AG10803 (cell line): ENCODE results near the gene KDELR1.

Experiments used
- DNase-seq: peaks from one replicate; pipeline ENCODE4 v3.0.0; 2010; ENCODE audit warnings: low read depth
- H3K4me3 ChIP-seq: 2 replicates; pipeline ENCODE4 v1.5.1; 2011; ENCODE audit warnings: mild to moderate bottlenecking, low read length, control low read depth
- TF ChIP-seq, protein P1 (sequence below): conservative IDR thresholded peaks from 2 replicates; pipeline ENCODE4 v1.5.1; 2011; ENCODE audit warnings: mild to moderate bottlenecking, low read length, control low read depth, inconsistent platforms

Gene KDELR1

DNA sequence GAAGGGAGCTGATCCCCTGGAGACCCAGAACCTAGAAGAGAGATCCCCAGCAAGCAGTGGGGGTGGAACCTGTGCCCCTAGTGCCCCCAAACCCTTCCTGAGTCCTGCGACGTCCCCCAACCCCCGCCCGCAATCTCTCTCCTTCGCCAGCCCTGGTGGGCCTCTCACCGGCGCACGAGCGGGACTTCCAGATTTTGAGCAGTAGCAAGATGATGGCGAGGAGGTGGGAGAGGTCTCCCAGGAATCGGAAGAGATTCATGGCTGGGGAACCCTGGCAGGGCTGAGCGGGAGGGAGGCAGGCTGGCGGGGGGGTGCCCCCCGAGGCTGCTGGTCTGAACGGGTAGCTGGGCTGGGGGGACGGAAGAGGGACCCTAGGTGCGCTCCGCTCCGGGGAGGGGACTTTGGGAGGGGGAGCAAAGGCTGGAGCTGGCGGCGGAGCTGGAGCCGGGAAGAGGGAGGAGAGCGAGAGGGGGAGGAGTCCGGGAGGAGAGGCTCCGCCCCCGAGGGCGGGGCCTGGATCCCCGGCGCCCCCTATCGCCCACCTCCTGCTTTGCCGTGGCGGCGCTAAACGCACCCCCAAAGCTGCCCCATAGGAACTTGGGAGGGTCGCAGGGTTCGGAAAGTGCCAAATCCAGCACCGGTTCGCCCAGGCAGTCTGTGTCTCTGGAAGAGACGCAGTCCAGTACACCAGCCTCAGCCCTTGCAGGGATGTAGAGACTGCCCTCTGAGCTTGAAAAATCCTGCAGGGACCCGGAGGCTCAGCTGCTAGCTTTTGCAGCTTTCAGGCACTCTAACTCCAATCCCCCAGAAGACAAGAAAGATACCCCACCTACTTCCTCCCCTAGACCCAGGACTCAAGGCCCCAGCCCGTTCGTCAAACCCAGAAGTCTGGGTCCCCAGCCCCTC is at the start of gene KDELR1:
Gene KDELR1 (minus strand): TSS at position 452 of the 906 bp plus-strand sequence. CDS start 193 bp downstream, at position 259.
- peak; percentile 66 for DNase-seq
- H3K4me3 ChIP-seq, result peak within 1 kb of the TSS; percentile 95
- TF ChIP-seq, protein P1, sequence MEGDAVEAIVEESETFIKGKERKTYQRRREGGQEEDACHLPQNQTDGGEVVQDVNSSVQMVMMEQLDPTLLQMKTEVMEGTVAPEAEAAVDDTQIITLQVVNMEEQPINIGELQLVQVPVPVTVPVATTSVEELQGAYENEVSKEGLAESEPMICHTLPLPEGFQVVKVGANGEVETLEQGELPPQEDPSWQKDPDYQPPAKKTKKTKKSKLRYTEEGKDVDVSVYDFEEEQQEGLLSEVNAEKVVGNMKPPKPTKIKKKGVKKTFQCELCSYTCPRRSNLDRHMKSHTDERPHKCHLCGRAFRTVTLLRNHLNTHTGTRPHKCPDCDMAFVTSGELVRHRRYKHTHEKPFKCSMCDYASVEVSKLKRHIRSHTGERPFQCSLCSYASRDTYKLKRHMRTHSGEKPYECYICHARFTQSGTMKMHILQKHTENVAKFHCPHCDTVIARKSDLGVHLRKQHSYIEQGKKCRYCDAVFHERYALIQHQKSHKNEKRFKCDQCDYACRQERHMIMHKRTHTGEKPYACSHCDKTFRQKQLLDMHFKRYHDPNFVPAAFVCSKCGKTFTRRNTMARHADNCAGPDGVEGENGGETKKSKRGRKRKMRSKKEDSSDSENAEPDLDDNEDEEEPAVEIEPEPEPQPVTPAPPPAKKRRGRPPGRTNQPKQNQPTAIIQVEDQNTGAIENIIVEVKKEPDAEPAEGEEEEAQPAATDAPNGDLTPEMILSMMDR, result peak; percentile 86

DNA sequence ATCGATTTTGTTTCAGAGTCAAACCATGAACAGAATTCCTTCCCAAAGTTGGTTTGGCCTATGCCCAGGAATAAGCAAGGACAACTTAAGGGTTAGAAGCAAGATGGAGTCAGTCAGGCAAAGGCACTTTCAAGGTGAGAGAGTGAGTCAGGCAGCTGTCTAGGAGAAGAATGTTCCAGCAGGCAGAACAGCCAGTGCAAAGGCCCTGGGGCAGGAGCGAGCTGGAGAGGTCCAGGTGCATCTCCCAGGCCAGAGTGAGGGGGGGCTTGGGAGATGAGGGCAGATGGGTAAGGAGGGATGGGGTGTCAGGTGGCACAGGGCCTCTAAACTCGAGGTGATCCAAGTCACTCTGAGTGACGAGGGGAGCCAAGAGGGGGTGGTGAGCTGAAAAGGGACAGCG is 45.2 kb upstream of the KDELR1 start:
- H3K4me3 ChIP-seq, result no peak overlapping the region
- TF ChIP-seq, protein P1, result no peak
- DNase-seq, result no peak

- H3K4me3 ChIP-seq, result no peak overlapping the region
- TF ChIP-seq, protein P1, result no peak
- no peak for DNase-seq
These were observed 42.0 kb upstream of the KDELR1 start for GRCh38 chr19:48433337-48433736.

DNA sequence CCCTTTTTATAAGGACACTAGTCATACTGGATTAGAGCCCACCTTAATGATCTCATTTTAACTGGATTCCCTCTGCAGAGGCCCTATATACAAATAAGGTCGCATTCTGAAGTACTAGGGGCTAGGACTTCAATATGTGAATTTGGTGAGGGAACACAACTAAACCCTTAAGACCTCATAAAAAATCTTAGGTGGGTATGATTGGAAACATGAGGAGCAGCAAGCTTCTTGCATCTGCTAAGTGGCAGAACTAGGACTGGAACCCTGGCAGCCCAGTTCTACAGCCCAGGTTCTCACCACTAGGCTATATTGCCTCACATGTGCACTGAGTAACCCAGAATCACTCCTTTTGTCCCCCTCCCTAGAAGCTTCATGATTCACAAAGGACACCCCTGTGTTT is 37.3 kb upstream of the KDELR1 start:
- TF ChIP-seq, protein P1, result no peak
- no peak for DNase-seq
- no peak overlapping the region for H3K4me3 ChIP-seq

DNA sequence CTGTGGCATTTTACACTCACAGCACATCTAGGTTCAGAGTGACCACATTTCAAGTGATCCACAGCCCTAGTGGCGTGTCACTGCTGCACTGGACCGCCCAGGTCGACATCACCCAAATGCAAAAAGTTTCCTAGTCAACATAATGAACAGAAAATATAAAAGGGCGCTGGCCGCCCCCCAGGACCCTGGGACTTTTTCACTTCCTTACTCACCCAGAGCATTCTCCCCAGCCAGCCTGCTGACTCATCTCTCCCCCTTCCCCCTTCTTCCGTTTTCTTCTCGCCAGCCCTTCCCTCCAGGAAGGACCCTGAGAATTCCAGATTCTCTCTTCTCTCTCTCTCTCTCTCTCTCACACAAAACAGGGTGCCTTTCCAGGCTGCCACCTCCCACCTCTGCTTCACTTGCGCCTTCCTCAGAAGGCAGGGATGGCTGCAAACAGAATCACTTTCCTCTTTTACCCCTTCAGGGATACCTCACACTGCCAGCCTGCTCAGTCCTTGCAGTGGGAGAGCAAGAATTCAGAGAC is 33.4 kb upstream of the KDELR1 start:
- TF ChIP-seq, protein P1, result 0 out of 2 replicates have a peak, but pooled peaks have one; percentile 7
- peak; percentile 38 for DNase-seq
- H3K4me3 ChIP-seq, result no peak overlapping the region

DNA sequence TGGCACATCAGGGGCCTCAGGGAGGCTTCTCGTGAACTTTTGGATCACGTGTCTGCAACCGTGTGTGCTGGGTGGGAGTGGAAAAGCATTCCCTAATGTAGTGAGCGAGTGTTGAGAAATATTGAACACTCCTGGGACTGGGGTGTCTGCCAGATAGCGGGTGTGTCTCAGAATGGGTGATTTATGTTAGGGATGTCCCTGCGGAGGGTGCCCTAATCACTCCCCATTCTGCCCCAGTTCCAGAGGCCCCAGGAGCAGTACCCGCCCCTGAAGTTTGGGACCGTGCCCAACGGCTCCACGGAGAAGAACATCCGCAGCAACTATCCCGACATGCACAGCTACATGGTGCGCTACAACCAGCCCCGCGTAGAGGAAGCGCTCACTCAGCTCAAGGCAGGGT is 30.2 kb upstream of the KDELR1 start:
- DNase-seq, result no peak
- H3K4me3 ChIP-seq, result no peak overlapping the region
- TF ChIP-seq, protein P1, result no peak
